Activated CD4-positive, alpha-beta T cell treated with anti-CD3 and anti-CD28 coated beads, Interleukin-2, amount 10 ng/mL, durations not matched to agents 24 days and 14 days (primary cell): ENCODE measurements around the gene ZFAND2A. TPM values are rescaled to one million over a fixed set of nuclear protein-coding genes. Genes with fewer than 3 reads are reported as not detected.
"Not testable (repeated sequence)": the region's sequence is repeated elsewhere in the genome, so short reads cannot be mapped to it uniquely, and the experiment has no call there.

Experiments
- DNase-seq: peaks from one replicate; pipeline ENCODE4 v3.0.0; 2022
- H3K27ac Mint-ChIP-seq: one replicate; pipeline ENCODE4 v1.8.0; 2022; ENCODE audit warnings: mild to moderate bottlenecking, mixed read lengths
- H3K27me3 Mint-ChIP-seq: one replicate; pipeline ENCODE4 v1.8.0; 2022; ENCODE audit warnings: mixed read lengths
- H3K36me3 Mint-ChIP-seq: one replicate; pipeline ENCODE4 v1.8.0; 2022; ENCODE audit warnings: low read depth, mild to moderate bottlenecking, mixed read lengths
- H3K4me1 Mint-ChIP-seq: one replicate; pipeline ENCODE4 v1.8.0; 2021; ENCODE audit warnings: mixed read lengths
- H3K4me3 Mint-ChIP-seq: one replicate; pipeline ENCODE4 v1.8.0; 2022; ENCODE audit warnings: mild to moderate bottlenecking, moderate library complexity, mixed read lengths
- H3K9me3 Mint-ChIP-seq: one replicate; pipeline ENCODE4 v1.8.0; 2021; ENCODE audit warnings: mixed read lengths
- intact Hi-C: fragments of 100-400 bp; cut with micrococcal nuclease; formaldehyde crosslinking; loops from one replicate; pipeline ENCODE4 v1.15.1; 2023
- total RNA-seq: library from RNA; stranded (reverse); gene quantifications from 2 replicates; pipeline ENCODE4 v1.2.3, GENCODE V29; 2022

Gene ZFAND2A, protein sequence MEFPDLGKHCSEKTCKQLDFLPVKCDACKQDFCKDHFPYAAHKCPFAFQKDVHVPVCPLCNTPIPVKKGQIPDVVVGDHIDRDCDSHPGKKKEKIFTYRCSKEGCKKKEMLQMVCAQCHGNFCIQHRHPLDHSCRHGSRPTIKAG
- total RNA-seq, result 19.9 and 24.2 TPM in 2 replicates

DNA sequence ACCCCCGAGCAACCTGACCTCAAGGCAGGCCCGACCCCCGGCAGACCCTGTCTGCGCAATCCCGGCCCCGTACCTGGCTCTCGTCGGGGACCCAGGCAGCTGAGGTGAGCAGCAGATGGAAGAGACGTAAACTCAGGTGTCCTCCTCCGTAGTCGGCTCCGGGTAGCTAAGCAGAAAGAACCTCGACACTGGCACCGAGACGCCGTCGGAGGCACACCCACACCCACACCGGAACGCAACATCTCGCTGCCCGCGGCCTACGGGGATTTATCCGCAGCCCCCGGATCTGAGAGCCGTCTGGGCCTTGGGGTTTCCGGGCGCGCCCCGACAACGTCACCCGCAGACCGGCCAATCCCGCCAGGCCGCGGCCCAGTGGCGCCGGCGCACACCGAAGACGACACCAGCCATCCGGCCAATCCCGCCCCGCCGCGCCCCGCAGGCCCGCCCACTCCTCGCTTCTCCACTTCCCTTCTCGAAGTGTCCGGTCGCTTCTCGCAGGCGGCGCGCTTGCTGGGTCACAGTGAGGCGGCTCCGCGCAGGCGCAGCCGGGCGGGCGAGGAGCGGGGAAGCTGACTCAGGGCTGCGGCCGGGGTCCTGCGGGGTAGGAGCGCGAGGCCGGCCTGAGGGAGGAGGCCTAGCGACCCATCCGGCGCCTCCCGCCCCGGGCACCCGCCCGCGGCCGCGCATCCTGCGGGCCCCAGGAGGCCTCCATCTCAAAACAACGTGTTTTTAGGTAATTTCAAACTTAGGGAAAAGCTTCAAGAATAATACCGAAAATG is at the start of gene ZFAND2A:
Gene ZFAND2A (minus strand): TSS at position 306 of the 779 bp plus-strand sequence. CDS start 1,984 bp downstream, outside the sequence.
- H3K36me3 Mint-ChIP-seq, result peaks cover 34% of the 10 kb centered on the region

DNA sequence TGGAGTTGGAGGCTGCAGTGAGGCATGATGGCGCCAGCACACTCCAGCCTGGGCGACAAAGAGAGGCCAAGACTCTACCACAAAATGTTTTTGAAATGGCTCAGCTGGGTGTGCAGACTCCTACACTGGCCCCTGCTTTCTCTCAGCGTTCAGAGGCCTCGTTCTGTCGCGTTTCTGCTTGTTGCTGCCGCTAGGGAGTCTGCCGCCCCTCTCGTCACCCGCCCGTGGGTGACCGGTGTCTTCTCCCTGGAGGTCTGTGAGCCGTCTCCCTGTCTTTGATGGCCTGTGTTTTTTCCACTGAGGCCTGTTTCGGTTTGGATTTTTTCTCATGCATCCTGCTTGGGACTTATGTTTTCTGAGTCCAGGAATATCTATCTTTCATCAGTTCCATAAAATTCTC is 49.1 kb upstream of the ZFAND2A start:
- H3K27me3 Mint-ChIP-seq, result peaks cover 25% of the 10 kb centered on the region
- no peaks in the 10 kb centered on the region for H3K36me3 Mint-ChIP-seq
- intact Hi-C loops, result no loop called here
- no peak overlapping the region for H3K27ac Mint-ChIP-seq
- no peak for DNase-seq
- no peaks in the 10 kb centered on the region for H3K4me1 Mint-ChIP-seq
- H3K4me3 Mint-ChIP-seq, result no peak overlapping the region
- H3K9me3 Mint-ChIP-seq, result no peaks in the 10 kb centered on the region

More for the DNA sequence above, at the start of gene ZFAND2A:
- peak; percentile 100 for DNase-seq
- intact Hi-C loops, result loop anchor here (1.0 to 5.0 kb wide), 5 partner anchors 10 to 372 kb away; partner anchors contain the start of genes GPR146 and MAFK
- peak within 1 kb of the TSS; percentile 93 for H3K4me3 Mint-ChIP-seq
- peak within 1 kb of the TSS; percentile 89 for H3K27ac Mint-ChIP-seq
- no peaks in the 10 kb centered on the region for H3K27me3 Mint-ChIP-seq
- H3K9me3 Mint-ChIP-seq, result no peaks in the 10 kb centered on the region
- H3K4me1 Mint-ChIP-seq, result peaks cover 18% of the 10 kb centered on the region

DNA sequence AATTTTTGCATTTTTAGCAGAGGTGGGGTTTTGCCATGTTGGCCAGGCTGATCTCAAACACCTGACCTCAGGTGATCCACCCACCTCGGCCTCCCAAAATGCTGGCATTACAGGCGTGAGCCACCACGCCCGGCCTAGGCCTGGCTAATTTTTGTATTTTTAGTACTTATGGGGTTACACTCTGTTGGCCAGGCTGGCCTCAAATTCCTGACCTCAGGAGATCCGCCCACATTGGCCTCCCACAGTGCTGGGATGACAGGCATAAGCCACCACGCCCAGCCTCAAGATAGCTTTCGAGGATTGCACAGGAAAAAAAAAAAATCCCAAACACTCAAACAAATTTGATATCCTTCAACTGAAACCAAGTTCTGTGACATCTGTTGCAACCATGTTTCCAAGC is 45.7 kb upstream of the ZFAND2A start:
- H3K36me3 Mint-ChIP-seq, H3K27ac Mint-ChIP-seq, intact Hi-C loops, DNase-seq, H3K9me3 Mint-ChIP-seq, H3K4me1 Mint-ChIP-seq, H3K4me3 Mint-ChIP-seq: not testable (repeated sequence)
- peaks cover 14% of the 10 kb centered on the region for H3K27me3 Mint-ChIP-seq

DNA sequence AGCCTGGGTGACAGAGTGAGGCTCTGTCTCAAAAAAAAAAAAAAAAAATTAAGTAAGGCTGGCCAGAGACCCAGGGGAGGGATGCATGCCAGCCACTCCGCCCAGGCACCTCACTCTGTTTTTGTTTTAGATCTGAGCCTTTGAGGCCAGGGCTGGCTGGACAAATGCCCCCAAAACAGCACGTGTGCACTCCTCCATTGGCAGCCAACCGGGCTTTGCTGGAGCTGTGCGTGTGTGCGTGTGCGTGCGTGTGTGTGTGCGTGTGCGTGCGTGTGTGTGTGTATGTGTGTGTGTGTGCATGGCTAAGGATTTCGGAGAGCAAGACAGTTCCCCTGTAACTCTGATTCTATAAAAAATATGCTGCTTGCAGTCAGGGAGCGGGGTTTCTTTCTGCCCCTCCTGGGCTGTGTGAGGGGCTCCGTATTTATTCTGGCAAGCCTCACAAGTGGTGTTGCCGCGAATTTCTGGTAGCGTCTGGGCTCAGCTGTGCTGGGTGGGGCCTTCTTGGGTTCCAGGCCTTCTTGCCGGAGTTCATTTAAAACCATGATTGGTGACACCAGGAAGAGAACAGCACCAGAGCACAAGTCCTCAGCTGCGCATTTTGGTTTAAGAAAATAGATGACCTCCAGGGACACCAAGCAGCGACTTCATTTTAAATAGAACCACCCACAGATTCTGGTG is 44.6 kb upstream of the ZFAND2A start:
- H3K36me3 Mint-ChIP-seq, result no peaks in the 10 kb centered on the region
- no peak overlapping the region for H3K27ac Mint-ChIP-seq
- no peaks in the 10 kb centered on the region for H3K9me3 Mint-ChIP-seq
- no peak for DNase-seq
- no peaks in the 10 kb centered on the region for H3K4me1 Mint-ChIP-seq
- H3K27me3 Mint-ChIP-seq, result peaks cover 7% of the 10 kb centered on the region
- intact Hi-C loops, result no loop called here
- no peak overlapping the region for H3K4me3 Mint-ChIP-seq

DNA sequence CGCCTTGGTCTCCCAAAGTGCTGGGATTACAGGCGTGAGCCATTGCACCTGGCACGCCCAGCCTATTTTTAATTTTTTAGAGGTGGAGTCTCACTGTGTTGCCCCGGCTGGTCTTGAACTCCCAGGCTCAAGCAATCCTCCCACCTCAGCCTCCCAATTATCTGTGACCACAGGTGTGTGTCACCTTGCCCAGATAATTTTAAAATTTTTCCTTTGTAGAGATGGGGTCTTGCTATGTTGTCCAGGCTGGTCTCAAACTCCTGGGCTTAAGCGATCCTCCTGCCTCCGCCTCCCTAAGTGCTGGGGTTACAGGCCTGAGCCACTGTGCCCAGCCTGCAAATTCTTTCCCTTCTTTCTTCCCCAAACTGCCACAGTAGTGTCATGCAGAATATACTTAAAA is 42.9 kb upstream of the ZFAND2A start:
- intact Hi-C loops, H3K9me3 Mint-ChIP-seq, H3K4me3 Mint-ChIP-seq, H3K36me3 Mint-ChIP-seq, H3K4me1 Mint-ChIP-seq, DNase-seq, H3K27ac Mint-ChIP-seq, H3K27me3 Mint-ChIP-seq: not testable (repeated sequence)

DNA sequence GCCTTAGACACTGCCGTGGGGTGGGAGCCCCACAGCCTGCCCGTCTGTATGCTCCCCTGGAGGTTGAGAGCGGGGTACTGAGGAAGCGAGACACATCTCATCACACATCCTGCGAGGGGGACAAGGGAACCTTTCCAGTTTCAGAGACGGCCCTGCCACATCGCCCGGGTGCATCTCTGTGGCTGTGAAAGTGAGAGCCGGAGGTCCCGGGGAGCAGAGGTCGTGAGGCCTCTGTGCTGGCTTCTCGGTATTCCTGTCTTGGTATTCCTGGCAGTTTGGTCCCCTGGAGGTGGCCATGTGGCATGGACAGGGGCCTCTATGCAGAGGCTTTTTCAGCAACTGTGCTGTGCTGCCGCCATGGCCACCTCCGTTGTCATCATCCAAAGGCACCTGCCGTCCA is 41.9 kb upstream of the ZFAND2A start:
- peaks cover 2% of the 10 kb centered on the region for H3K27me3 Mint-ChIP-seq
- H3K4me3 Mint-ChIP-seq, result no peak overlapping the region
- H3K27ac Mint-ChIP-seq, result no peak overlapping the region
- H3K36me3 Mint-ChIP-seq, result no peaks in the 10 kb centered on the region
- DNase-seq, result no peak
- no peaks in the 10 kb centered on the region for H3K4me1 Mint-ChIP-seq
- H3K9me3 Mint-ChIP-seq, result no peaks in the 10 kb centered on the region
- intact Hi-C loops, result no loop called here

DNA sequence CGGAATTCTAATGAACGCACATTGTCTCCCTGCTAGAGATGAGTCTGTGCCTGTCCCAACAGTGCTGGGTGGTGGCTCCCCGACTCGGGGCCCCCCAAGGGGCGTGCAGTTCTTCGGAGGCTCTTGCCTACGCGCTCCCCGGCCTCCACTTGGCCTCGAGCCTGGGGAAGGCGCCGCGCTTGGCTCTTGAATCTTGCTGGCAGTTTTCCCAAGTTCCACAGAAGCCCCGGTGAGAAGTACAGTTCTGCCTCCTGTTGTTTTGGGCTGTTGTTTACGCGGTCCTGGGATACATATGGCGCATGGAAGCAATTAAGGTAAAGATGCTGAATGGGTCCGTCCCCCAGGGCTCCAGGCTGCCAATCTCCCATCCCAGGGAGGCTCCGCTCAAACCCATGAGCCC is 40.0 kb upstream of the ZFAND2A start:
- Mint-ChIP-seq H3K27me3 (peaks cover 3% of the 10 kb centered on the region), H3K4me3 (no peak overlapping the region), H3K4me1 (peaks cover 4% of the 10 kb centered on the region), H3K36me3 (no peaks in the 10 kb centered on the region), H3K27ac (no peak overlapping the region), H3K9me3 (no peaks in the 10 kb centered on the region)
- intact Hi-C loops, result no loop called here
- no peak for DNase-seq

DNA sequence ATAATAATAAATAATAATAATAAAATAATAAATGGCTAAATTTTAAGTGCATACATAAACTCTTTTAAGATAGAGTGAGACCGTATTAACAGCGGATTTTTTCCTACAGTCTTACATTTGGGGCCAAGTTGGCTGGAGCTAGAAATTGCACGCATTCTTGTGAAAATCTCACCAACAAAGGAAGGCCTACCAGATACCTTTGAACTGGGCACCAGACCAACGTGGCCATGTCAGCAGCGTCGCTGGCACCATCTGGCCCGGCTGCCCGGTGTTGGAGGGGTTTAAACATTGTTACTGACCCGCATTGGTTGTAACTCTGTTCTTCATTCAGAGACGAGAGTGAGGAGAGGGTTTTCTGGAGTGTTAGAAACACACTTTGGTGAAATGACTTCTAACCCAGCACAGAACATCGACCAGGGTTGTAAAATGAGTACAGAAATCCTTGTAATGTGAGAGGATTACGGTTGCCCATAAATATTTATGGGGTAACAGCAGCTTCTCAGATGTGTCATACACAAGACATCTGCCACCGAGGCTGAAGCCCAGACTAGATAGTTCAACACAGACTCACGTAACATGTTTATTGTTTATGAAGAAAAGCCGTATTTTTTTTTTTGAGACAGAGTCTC is 38.1 kb upstream of the ZFAND2A start:
- H3K9me3 Mint-ChIP-seq, result no peaks in the 10 kb centered on the region
- peaks cover 4% of the 10 kb centered on the region for H3K4me1 Mint-ChIP-seq
- no peak overlapping the region for H3K4me3 Mint-ChIP-seq
- DNase-seq, result no peak
- H3K36me3 Mint-ChIP-seq, result no peaks in the 10 kb centered on the region
- H3K27ac Mint-ChIP-seq, result no peak overlapping the region
- intact Hi-C loops, result loop anchor here (10.0 kb wide), 1 partner anchor 217 kb away; no protein-coding TSS in a partner anchor
- H3K27me3 Mint-ChIP-seq, result peaks cover 3% of the 10 kb centered on the region

DNA sequence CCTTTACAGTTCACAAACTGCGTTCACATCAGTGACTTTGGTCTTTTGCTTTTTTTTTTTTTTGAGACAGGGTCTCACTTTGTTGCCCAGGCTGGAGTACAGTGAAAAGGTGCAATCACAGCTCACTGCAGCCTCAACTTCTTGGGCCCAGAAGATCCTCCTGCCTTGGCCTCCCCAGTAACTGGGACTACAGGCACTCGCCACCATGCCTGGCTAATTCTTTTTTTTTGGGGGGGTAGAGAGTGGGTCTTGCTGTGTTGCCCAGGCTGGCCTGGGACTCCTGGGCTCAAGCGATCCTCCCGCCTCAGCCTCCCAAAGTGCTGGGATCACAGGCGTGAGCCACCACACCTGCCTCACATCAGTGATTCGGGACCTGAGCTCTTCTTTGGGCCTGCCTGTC is 37.0 kb upstream of the ZFAND2A start:
- intact Hi-C loops, result loop anchor here (10.0 kb wide), 1 partner anchor 218 kb away; no protein-coding TSS in a partner anchor
- H3K36me3 Mint-ChIP-seq, result peaks cover 5% of the 10 kb centered on the region
- no peak for DNase-seq

DNA sequence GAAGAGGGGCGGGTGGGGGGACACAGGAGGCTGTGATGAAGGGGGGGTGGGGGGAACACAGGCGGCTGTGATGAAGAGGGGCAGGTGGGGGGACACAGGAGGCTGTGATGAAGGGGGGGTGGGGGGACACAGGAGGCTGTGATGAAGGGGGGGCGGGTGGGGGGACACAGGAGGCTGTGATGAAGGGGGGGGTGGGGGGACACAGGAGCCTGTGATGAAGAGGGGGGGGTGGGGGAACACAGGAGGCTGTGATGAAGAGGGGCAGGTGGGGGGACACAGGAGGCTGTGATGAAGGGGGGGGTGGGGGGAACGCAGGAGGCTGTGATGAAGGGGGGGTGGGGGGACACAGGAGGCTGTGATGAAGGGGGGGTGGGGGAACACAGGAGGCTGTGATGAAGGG is 36.4 kb upstream of the ZFAND2A start:
- not testable (repeated sequence) for DNase-seq
- H3K4me1 Mint-ChIP-seq, result peaks cover 14% of the 10 kb centered on the region

More for the DNA sequence above, 37.0 kb upstream of the ZFAND2A start:
- peaks cover 9% of the 10 kb centered on the region for H3K4me1 Mint-ChIP-seq
- peaks cover 3% of the 10 kb centered on the region for H3K27me3 Mint-ChIP-seq
- no peak overlapping the region for H3K27ac Mint-ChIP-seq
- H3K9me3 Mint-ChIP-seq, result peaks cover 4% of the 10 kb centered on the region
- H3K4me3 Mint-ChIP-seq, result no peak overlapping the region

DNA sequence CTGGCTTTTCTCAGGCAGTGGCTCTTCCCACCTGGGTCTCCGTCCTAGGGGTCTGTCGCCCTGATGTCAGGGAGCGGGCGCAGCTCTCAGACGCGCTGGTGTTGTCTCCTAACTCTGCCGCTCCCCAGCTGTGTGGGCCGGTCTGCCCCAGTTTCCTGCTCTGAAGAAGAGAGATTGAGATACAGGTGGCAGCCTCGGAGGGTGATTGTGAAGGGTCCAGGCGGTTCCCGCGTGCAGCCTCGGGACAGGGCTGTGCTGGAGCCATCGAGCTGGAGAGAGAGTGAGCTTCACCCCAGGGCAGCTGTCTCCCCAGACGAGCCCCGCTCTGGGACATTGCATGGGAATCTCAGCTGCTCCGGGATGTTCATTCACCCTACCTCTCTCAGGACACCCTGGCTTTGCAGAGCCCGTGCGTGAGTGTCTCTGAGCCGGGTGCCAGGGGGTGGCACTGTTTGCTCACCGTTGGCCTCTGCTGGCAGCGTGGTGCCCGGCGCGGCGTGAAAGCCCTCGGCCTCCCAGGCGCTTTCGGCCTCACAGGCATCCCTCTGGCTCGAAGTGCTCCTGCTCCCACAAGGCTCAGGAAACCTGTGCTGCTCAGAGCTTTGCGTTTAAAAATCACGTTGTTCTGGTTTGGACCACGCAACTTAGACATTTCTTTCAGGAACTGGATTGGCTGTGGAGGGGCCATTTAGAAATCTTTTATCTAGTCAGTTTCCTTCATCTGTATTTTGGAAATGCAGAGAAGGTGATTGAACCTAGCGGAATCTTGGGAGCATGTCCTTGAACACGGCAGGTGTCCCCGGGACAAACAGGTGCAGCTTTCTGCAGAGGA is 33.8 kb upstream of the ZFAND2A start:
- peaks cover 6% of the 10 kb centered on the region for H3K27me3 Mint-ChIP-seq
- DNase-seq, result peak; percentile 81
- peaks cover 22% of the 10 kb centered on the region for H3K4me1 Mint-ChIP-seq
- H3K27ac Mint-ChIP-seq, result no peak overlapping the region
- H3K36me3 Mint-ChIP-seq, result peaks cover 14% of the 10 kb centered on the region
- no peak overlapping the region for H3K4me3 Mint-ChIP-seq
- intact Hi-C loops, result loop anchor here (10.0 kb wide), 1 partner anchor 221 kb away; no protein-coding TSS in a partner anchor
- peaks cover 17% of the 10 kb centered on the region for H3K9me3 Mint-ChIP-seq

More for the DNA sequence above, 36.4 kb upstream of the ZFAND2A start:
- H3K4me3 Mint-ChIP-seq, H3K27me3 Mint-ChIP-seq, H3K36me3 Mint-ChIP-seq, H3K27ac Mint-ChIP-seq, H3K9me3 Mint-ChIP-seq: not testable (repeated sequence)
- intact Hi-C loops, result loop anchor here (10.0 kb wide), 1 partner anchor 218 kb away; no protein-coding TSS in a partner anchor

DNA sequence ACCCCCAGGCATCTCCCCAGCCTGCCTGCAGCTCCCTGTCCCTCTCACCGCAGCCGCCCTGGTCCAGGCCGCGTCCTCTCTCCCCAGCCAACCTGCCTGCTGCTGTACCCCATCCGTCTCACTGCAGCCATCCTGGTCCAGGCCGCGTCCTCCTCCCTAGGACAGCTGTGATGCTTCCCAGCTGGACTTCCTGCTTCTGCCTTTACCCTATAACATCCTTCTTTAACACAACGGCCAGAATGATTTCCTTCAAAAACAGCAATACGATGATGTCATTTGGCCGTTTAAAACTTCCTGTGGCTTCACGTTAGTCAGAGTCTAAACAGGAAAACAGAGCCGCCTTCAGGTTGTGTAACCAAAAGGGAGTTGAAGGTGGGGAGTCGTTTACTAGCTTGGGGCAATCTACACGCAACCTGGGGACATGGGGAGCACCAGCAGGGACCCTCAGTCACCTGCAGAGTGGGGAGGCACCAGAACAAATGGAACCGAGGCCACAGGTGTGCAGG is 32.2 kb upstream of the ZFAND2A start:
- Mint-ChIP-seq H3K36me3 (peaks cover 14% of the 10 kb centered on the region), H3K4me1 (peaks cover 22% of the 10 kb centered on the region), H3K27ac (peak overlapping the region; percentile 96), H3K27me3 (peaks cover 8% of the 10 kb centered on the region), H3K9me3 (peaks cover 22% of the 10 kb centered on the region), H3K4me3 (peak overlapping the region; percentile 84)
- DNase-seq, result peak; percentile 82
- intact Hi-C loops, result loop anchor here (10.0 kb wide), 1 partner anchor 223 kb away; no protein-coding TSS in a partner anchor
